ENCODE data around the gene CCDC191.

CCDC191 gene

GRCh38 chr3:114022145-114022802 is 34.1 kb downstream of the CCDC191 start:
- Histone ChIP-seq H3K36me3 (ENCODE audit: control insufficient read depth, insufficient read depth, low read length) (no peaks in the 10 kb centered on the region), H3K9me3 (ENCODE audit: control insufficient read depth, low read length) (no peaks in the 10 kb centered on the region), H3K27ac (ENCODE audit: low read depth, low read length, severe bottlenecking) (no peak overlapping the region), H3K4me1 (ENCODE audit: control insufficient read depth, insufficient read depth, low read length, poor library complexity, severe bottlenecking) (no peaks in the 10 kb centered on the region), H3K4me3 (ENCODE audit: extremely low read depth, insufficient read depth, low read length, poor library complexity, severe bottlenecking) (no peak overlapping the region)
- 40% methylated on average over 1 of the region's 4 CpGs; no CpG with 5 or more reads in 1 of the 2 experiments for WGBS, 2 experiments (ENCODE audit: insufficient coverage in 2 of 2)

GRCh38 chr3:114020907-114021306 is 35.4 kb downstream of the CCDC191 start:
- no CpG with 5 or more reads among the region's 2 CpGs for WGBS, 2 experiments (ENCODE audit: insufficient coverage in 2 of 2)
- Histone ChIP-seq H3K27ac (ENCODE audit: low read depth, low read length, severe bottlenecking) (no peak overlapping the region), H3K4me3 (ENCODE audit: extremely low read depth, insufficient read depth, low read length, poor library complexity, severe bottlenecking) (no peak overlapping the region), H3K9me3 (ENCODE audit: control insufficient read depth, low read length) (no peaks in the 10 kb centered on the region), H3K4me1 (ENCODE audit: control insufficient read depth, insufficient read depth, low read length, poor library complexity, severe bottlenecking) (no peaks in the 10 kb centered on the region), H3K36me3 (ENCODE audit: control insufficient read depth, insufficient read depth, low read length) (no peaks in the 10 kb centered on the region)

- no peaks in the 10 kb centered on the region for H3K4me1 ChIP-seq (ENCODE audit: control insufficient read depth, insufficient read depth, low read length, poor library complexity, severe bottlenecking)
- H3K27ac ChIP-seq (ENCODE audit: low read depth, low read length, severe bottlenecking): no peak overlapping the region
- H3K4me3 ChIP-seq (ENCODE audit: extremely low read depth, insufficient read depth, low read length, poor library complexity, severe bottlenecking): no peak overlapping the region
- 91 to 100% methylated on average over 2 of the region's 2 CpGs for whole genome bisulfite sequencing, 2 experiments (ENCODE audit: insufficient coverage in 2 of 2)
- no peaks in the 10 kb centered on the region for H3K9me3 ChIP-seq (ENCODE audit: control insufficient read depth, low read length)
- no peaks in the 10 kb centered on the region for H3K36me3 ChIP-seq (ENCODE audit: control insufficient read depth, insufficient read depth, low read length)
Observed at GRCh38 chr3:114019486-114019885, 36.8 kb downstream of the CCDC191 start.

- 93 to 96% methylated on average over 5 to 6 of the region's 7 CpGs for WGBS, 2 experiments (ENCODE audit: insufficient coverage in 2 of 2)
- Histone ChIP-seq H3K27ac (ENCODE audit: low read depth, low read length, severe bottlenecking) (no peak overlapping the region), H3K4me3 (ENCODE audit: extremely low read depth, insufficient read depth, low read length, poor library complexity, severe bottlenecking) (no peak overlapping the region)
Observed at GRCh38 chr3:114014211-114014610, 42.1 kb downstream of the CCDC191 start.

GRCh38 chr3:114011059-114011797 is 45.1 kb downstream of the CCDC191 start:
- H3K4me1 ChIP-seq (ENCODE audit: control insufficient read depth, insufficient read depth, low read length, poor library complexity, severe bottlenecking): no peaks in the 10 kb centered on the region
- WGBS, 2 experiments (ENCODE audit: insufficient coverage in 2 of 2): no CpG with 5 or more reads among the region's 2 CpGs
- H3K4me3 ChIP-seq (ENCODE audit: extremely low read depth, insufficient read depth, low read length, poor library complexity, severe bottlenecking): no peak overlapping the region
- no peaks in the 10 kb centered on the region for H3K9me3 ChIP-seq (ENCODE audit: control insufficient read depth, low read length)
- H3K36me3 ChIP-seq (ENCODE audit: control insufficient read depth, insufficient read depth, low read length): no peaks in the 10 kb centered on the region
- no peak overlapping the region for H3K27ac ChIP-seq (ENCODE audit: low read depth, low read length, severe bottlenecking)

More at GRCh38 chr3:114014211-114014610, 42.1 kb downstream of the CCDC191 start:
- no peaks in the 10 kb centered on the region for H3K9me3 ChIP-seq (ENCODE audit: control insufficient read depth, low read length)
- no peaks in the 10 kb centered on the region for H3K4me1 ChIP-seq (ENCODE audit: control insufficient read depth, insufficient read depth, low read length, poor library complexity, severe bottlenecking)
- no peaks in the 10 kb centered on the region for H3K36me3 ChIP-seq (ENCODE audit: control insufficient read depth, insufficient read depth, low read length)

GRCh38 chr3:114005481-114005880 is 50.8 kb downstream of the CCDC191 start:
- 92 to 97% methylated on average over 5 of the region's 5 CpGs for WGBS, 2 experiments (ENCODE audit: insufficient coverage in 2 of 2)
- Histone ChIP-seq H3K9me3 (ENCODE audit: control insufficient read depth, low read length) (no peaks in the 10 kb centered on the region), H3K4me1 (ENCODE audit: control insufficient read depth, insufficient read depth, low read length, poor library complexity, severe bottlenecking) (no peaks in the 10 kb centered on the region), H3K36me3 (ENCODE audit: control insufficient read depth, insufficient read depth, low read length) (no peaks in the 10 kb centered on the region), H3K4me3 (ENCODE audit: extremely low read depth, insufficient read depth, low read length, poor library complexity, severe bottlenecking) (no peak overlapping the region), H3K27ac (ENCODE audit: low read depth, low read length, severe bottlenecking) (no peak overlapping the region)

- Histone ChIP-seq H3K9me3 (ENCODE audit: control insufficient read depth, low read length) (no peaks in the 10 kb centered on the region), H3K36me3 (ENCODE audit: control insufficient read depth, insufficient read depth, low read length) (no peaks in the 10 kb centered on the region), H3K4me1 (ENCODE audit: control insufficient read depth, insufficient read depth, low read length, poor library complexity, severe bottlenecking) (peaks cover 2% of the 10 kb centered on the region), H3K27ac (ENCODE audit: low read depth, low read length, severe bottlenecking) (peak overlapping the region; percentile 83), H3K4me3 (ENCODE audit: extremely low read depth, insufficient read depth, low read length, poor library complexity, severe bottlenecking) (no peak overlapping the region)
- WGBS, 2 experiments (ENCODE audit: insufficient coverage in 2 of 2): 80 to 82% methylated on average over 3 of the region's 4 CpGs
Observed at GRCh38 chr3:113985541-113985940, 70.8 kb downstream of the CCDC191 start.

- WGBS, 2 experiments (ENCODE audit: insufficient coverage in 2 of 2): 83% methylated on average over 1 of the region's 3 CpGs; no CpG with 5 or more reads in 1 of the 2 experiments
- Histone ChIP-seq H3K36me3 (ENCODE audit: control insufficient read depth, insufficient read depth, low read length) (no peaks in the 10 kb centered on the region), H3K4me3 (ENCODE audit: extremely low read depth, insufficient read depth, low read length, poor library complexity, severe bottlenecking) (no peak overlapping the region), H3K4me1 (ENCODE audit: control insufficient read depth, insufficient read depth, low read length, poor library complexity, severe bottlenecking) (peaks cover 2% of the 10 kb centered on the region), H3K9me3 (ENCODE audit: control insufficient read depth, low read length) (no peaks in the 10 kb centered on the region), H3K27ac (ENCODE audit: low read depth, low read length, severe bottlenecking) (no peak overlapping the region)
Observed at GRCh38 chr3:113983544-113983943, 72.8 kb downstream of the CCDC191 start.

- H3K4me3 ChIP-seq (ENCODE audit: extremely low read depth, insufficient read depth, low read length, poor library complexity, severe bottlenecking): no peak overlapping the region
- H3K36me3 ChIP-seq (ENCODE audit: control insufficient read depth, insufficient read depth, low read length): no peaks in the 10 kb centered on the region
- H3K4me1 ChIP-seq (ENCODE audit: control insufficient read depth, insufficient read depth, low read length, poor library complexity, severe bottlenecking): peaks cover 2% of the 10 kb centered on the region
- H3K27ac ChIP-seq (ENCODE audit: low read depth, low read length, severe bottlenecking): no peak overlapping the region
- H3K9me3 ChIP-seq (ENCODE audit: control insufficient read depth, low read length): no peaks in the 10 kb centered on the region
Observed at GRCh38 chr3:113981803-113982202, 74.5 kb downstream of the CCDC191 start.

GRCh38 chr3:113979916-113980315 is 76.4 kb downstream of the CCDC191 start:
- no peaks in the 10 kb centered on the region for H3K4me1 ChIP-seq (ENCODE audit: control insufficient read depth, insufficient read depth, low read length, poor library complexity, severe bottlenecking)
- H3K9me3 ChIP-seq (ENCODE audit: control insufficient read depth, low read length): no peaks in the 10 kb centered on the region
- H3K4me3 ChIP-seq (ENCODE audit: extremely low read depth, insufficient read depth, low read length, poor library complexity, severe bottlenecking): no peak overlapping the region
- H3K27ac ChIP-seq (ENCODE audit: low read depth, low read length, severe bottlenecking): no peak overlapping the region
- H3K36me3 ChIP-seq (ENCODE audit: control insufficient read depth, insufficient read depth, low read length): no peaks in the 10 kb centered on the region
- WGBS, 2 experiments (ENCODE audit: insufficient coverage in 2 of 2): 80 to 100% methylated on average over 1 of the region's 1 CpG

- no peaks in the 10 kb centered on the region for H3K36me3 ChIP-seq (ENCODE audit: control insufficient read depth, insufficient read depth, low read length)
- no peak overlapping the region for H3K27ac ChIP-seq (ENCODE audit: low read depth, low read length, severe bottlenecking)
- H3K4me1 ChIP-seq (ENCODE audit: control insufficient read depth, insufficient read depth, low read length, poor library complexity, severe bottlenecking): no peaks in the 10 kb centered on the region
- WGBS, 2 experiments (ENCODE audit: insufficient coverage in 2 of 2): 80 to 82% methylated on average over 1 to 2 of the region's 4 CpGs
- no peak overlapping the region for H3K4me3 ChIP-seq (ENCODE audit: extremely low read depth, insufficient read depth, low read length, poor library complexity, severe bottlenecking)
- peaks cover 2% of the 10 kb centered on the region for H3K9me3 ChIP-seq (ENCODE audit: control insufficient read depth, low read length)
Observed at GRCh38 chr3:113977822-113978221, 78.5 kb downstream of the CCDC191 start.
